ENCODE data around the gene NEGR1.

The NEGR1 gene

DNA sequence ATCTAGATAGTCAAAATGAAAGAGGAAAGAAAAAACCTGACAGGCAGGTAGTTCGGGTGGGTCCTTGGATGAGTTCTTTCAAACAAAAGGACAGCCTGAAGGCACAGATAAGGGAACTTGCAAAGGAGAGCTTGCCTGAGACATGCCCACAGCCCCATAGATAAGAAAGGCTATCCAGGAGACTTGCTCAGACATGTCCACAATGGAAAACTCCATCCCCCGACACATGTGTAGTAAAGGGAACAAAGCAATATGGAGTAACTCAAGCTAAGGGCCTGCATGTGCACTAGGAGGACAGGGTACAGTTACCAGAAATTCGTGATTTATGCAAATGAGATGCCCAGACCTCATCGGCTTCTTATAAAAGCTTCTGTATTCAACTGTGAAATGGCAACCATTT is 281.5 kb downstream of the NEGR1 start:
- H3K4me3 ChIP-seq (ENCODE audit: low read depth, low read length): no peak overlapping the region
- TF ChIP-seq, protein P1, sequence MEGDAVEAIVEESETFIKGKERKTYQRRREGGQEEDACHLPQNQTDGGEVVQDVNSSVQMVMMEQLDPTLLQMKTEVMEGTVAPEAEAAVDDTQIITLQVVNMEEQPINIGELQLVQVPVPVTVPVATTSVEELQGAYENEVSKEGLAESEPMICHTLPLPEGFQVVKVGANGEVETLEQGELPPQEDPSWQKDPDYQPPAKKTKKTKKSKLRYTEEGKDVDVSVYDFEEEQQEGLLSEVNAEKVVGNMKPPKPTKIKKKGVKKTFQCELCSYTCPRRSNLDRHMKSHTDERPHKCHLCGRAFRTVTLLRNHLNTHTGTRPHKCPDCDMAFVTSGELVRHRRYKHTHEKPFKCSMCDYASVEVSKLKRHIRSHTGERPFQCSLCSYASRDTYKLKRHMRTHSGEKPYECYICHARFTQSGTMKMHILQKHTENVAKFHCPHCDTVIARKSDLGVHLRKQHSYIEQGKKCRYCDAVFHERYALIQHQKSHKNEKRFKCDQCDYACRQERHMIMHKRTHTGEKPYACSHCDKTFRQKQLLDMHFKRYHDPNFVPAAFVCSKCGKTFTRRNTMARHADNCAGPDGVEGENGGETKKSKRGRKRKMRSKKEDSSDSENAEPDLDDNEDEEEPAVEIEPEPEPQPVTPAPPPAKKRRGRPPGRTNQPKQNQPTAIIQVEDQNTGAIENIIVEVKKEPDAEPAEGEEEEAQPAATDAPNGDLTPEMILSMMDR (IDR thresholded peaks at IDR 0.05; ENCODE audit: borderline replicate concordance, insufficient read depth, low read depth, low read length): no peak

DNA sequence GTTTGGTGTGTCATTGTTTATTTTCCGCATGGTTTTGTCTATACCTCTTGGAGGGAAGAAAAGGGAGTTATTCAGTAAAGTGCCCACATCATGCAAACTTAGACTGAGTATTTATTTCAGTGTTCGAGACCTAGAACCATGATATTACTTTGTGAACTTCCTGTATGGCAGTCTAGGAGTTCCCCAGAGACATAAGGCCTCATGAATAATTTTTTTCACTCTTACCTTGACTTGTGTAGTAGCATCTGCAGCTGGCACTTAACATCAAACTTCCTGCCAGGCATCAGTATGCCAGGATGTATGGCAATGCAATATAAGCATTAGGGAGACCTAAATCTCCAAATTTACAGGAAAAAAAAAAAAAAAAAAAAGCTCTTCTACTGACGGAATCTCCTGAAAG is 287.7 kb downstream of the NEGR1 start:
- TF ChIP-seq, protein P1 (IDR thresholded peaks at IDR 0.05; ENCODE audit: borderline replicate concordance, insufficient read depth, low read depth, low read length): no peak

DNA sequence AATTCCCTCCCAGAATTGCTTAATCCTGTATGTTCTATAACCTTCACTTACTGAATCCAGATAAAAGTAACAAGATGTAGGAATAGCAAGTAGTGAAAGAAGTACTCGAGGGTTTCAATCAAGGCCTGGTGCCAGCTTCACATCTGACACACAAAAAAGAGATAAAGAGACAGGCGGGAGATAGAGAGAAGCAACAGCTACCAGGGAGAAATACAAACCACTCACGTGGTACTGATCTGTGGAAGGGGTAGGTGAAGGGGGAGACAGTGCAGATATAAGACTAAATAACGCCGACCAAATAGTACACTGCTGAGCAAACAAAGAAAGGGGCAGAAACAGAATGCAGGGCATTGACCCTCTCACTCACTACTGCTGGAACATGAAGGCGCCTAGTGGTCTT is 295.2 kb downstream of the NEGR1 start:
- no peak overlapping the region for H3K4me3 ChIP-seq (ENCODE audit: low read depth, low read length)
- TF ChIP-seq, protein P1 (IDR thresholded peaks at IDR 0.05; ENCODE audit: borderline replicate concordance, insufficient read depth, low read depth, low read length): no peak

More for the DNA sequence above, 287.7 kb downstream of the NEGR1 start:
- no peak overlapping the region for H3K4me3 ChIP-seq (ENCODE audit: low read depth, low read length)

DNA sequence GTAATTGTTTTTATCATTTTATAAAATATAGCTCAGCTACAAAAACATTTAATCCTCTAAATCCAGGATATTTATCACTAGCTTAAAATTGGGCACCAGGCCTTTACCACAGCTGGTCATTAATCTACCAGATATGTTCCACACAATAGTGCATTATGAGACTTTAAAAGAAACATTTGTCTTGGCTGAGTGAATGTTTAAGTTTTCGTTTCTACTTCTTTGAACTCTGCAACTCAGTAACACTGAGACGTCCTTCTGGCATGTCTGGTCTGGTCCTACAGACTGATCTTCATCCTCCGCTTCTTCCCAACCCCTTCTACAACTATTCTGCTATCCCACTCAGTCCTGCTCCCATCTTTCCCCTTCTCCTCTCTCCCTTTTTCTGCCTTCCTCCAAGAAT is 296.2 kb downstream of the NEGR1 start:
- no peak overlapping the region for H3K4me3 ChIP-seq (ENCODE audit: low read depth, low read length)
- TF ChIP-seq, protein P1 (IDR thresholded peaks at IDR 0.05; ENCODE audit: borderline replicate concordance, insufficient read depth, low read depth, low read length): no peak

DNA sequence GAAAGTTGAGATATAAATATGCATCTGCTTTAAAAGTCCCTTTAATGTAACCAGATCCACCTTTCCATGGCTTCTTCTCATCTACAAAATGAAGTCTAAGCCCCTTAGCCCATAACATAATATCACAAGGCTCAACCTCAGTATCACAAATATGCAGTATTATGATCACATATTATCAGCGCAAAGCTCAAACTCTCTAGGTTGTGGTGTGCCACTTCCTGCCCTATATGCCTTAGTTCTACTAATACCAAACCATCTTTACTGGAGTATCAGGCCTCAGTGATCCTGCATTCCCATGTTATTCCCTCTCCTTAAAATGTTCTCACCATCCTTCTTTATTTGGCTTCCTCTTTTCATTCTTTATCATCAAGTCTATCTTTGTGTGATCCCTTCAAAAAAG is 301.8 kb downstream of the NEGR1 start:
- no peak overlapping the region for H3K4me3 ChIP-seq (ENCODE audit: low read depth, low read length)
- TF ChIP-seq, protein P1 (IDR thresholded peaks at IDR 0.05; ENCODE audit: borderline replicate concordance, insufficient read depth, low read depth, low read length): no peak

DNA sequence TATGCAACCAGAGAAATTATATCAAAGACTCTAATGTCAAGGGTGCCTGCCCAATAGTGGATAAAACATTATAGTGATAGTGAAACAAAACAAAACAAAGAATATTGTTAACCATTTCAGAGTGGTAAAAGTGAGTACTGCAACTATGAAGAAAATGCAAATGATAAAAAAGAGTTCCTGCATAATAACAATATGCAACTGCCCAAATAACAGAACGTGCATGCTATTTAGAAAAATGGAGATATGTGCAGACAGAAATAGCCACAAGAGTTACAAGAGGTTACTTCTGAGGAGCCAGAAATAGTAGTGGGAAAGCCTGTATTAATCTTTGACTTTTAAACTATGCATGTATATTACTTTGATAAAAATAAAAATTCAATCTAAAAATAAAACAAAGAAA is 302.5 kb downstream of the NEGR1 start:
- TF ChIP-seq, protein P1 (IDR thresholded peaks at IDR 0.05; ENCODE audit: borderline replicate concordance, insufficient read depth, low read depth, low read length): no peak

DNA sequence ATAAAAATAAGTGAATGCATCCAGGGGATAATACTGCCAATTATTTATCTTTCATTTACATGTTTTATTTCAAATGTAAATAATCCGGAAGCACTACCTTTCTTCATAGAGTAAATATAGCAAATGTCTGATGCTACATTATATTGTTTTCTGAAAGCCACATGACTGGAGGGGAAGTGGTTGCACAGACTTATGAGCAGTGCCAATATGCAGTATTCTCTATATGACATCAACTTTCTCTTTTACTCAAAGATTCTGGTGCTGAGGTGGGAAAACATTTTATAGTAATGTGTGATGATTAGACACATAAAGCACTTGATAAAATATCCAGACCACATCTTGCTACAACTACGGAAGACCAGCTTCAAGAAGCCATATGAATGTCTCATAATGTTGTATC is 314.7 kb downstream of the NEGR1 start:
- TF ChIP-seq, protein P1 (IDR thresholded peaks at IDR 0.05; ENCODE audit: borderline replicate concordance, insufficient read depth, low read depth, low read length): no peak
- H3K4me3 ChIP-seq (ENCODE audit: low read depth, low read length): no peak overlapping the region

More for the DNA sequence above, 302.5 kb downstream of the NEGR1 start:
- H3K4me3 ChIP-seq (ENCODE audit: low read depth, low read length): no peak overlapping the region
